ENCODE measurements around the gene LRPAP1.

LRPAP1 gene

DNA sequence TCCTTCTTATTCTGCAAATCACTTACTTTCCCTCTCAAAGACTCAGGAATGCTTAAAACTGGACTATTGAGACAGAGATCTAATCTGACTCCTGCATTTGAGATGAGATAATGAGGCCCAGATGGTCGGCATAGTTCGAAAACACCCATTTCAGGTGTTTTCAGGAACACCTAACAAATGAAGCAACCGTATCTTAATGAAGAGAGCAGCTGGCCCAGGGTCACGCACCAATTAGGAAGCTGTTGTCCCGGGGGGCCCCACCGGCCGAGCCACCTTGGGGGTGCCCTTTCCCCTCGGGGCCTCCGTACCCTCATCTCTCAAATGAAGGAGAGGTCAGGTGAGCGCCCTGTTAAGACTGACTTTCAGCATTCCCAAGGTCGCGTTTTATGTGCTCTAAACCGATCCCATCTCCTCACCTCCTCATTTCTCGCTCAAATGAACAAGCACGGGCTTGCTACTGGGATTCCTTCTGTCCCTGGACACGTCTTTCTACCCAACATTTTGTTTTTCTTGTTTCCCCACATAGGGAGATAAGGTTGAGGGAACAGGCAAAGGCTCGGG, 824 bp downstream of the LRPAP1 start:
- no peak for DNase-seq (ENCODE audit: low read depth)

GRCh38 chr4:3530663-3531254, 1.5 kb downstream of the LRPAP1 start:
- no peak for DNase-seq (ENCODE audit: low read depth)

DNA sequence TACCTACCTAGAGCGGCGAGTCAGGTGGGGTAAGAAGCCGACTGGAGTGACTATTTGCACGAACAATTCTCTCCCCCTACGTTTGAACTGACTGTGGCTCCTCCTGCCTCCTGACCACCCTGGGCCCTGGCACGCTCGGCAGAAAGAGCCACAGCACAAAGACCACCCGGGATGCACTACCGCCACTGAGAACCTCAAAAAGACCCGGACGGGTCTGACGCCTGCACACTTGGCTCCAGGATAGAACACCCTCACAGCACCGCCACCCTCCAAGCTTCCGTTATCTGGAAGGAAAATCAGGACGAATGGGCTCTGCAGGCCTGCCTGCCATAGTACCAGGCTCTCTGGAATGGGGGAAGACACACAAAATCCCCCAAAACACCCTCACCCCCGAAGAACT, 2.2 kb downstream of the LRPAP1 start:
- no peak for DNase-seq (ENCODE audit: low read depth)

- DNase-seq (ENCODE audit: low read depth): no peak
Observed at GRCh38 chr4:3529363-3529762, 2.9 kb downstream of the LRPAP1 start.

GRCh38 chr4:3527914-3528876, 4.0 kb downstream of the LRPAP1 start:
- no peak for DNase-seq (ENCODE audit: low read depth)

DNA sequence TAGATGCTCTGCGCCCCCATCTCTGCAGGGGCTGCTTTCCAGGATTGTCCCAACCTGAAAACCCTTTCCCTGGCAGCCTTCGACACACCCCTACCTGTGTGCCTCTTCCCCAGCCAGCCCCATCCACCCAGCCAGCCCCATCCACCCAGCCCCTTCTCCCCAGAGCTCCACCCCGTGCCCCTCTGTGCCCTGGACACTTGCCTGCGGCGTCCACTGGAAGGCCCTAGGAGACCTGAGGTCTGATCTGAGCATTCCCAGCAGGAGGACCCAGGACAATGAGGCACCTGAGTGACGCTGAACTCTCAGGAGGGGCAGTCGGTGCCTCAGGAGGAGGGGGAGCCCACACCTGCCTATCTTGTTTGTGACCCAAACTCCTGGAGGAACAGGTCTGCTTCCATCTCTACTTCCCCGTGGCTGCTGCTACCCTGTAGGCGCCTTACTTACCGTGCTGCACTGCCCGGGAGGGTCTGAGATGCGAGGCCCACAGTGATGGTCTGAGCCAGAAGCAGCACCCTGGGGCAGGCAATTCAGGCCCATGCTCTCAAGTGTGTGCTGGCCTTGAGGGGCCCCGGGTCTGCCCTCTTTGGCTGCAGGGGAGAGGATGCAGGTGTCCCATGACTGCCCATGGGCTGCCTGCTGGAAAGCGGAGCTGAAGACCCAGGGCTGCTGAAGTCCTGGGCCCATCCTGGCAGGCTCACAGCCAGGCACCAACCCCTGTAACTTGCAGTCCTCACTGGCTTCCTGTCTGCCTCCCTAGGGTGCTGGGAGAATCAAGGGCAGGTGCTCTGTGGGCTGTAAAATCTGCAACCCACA, 4.9 kb downstream of the LRPAP1 start:
- no peak for DNase-seq (ENCODE audit: low read depth)

DNA sequence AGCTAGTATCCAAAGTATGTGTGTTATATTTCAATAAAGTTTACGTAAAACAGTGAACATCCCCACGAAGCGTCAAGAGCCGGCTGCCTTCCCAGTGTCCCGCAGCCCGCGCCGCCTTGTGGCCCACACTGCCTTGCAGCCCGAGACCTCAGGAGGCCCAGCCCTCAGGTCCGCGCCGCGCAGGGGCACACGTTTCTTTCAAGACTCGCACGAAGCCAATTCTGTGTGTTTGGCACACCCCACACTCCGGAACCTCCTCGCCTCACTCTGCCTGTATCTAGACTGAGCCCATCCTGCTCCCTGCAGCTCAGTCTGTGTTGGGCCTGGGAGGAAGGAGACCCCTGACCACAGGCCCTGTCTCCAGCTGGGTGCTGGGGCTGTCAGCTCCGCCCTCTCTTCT, 5.8 kb downstream of the LRPAP1 start:
- no peak for DNase-seq (ENCODE audit: low read depth)

GRCh38 chr4:3525532-3526430, 6.4 kb downstream of the LRPAP1 start:
- DNase-seq (ENCODE audit: low read depth): no peak

- DNase-seq (ENCODE audit: low read depth): no peak
Observed at GRCh38 chr4:3524920-3525319, 7.3 kb downstream of the LRPAP1 start.

DNA sequence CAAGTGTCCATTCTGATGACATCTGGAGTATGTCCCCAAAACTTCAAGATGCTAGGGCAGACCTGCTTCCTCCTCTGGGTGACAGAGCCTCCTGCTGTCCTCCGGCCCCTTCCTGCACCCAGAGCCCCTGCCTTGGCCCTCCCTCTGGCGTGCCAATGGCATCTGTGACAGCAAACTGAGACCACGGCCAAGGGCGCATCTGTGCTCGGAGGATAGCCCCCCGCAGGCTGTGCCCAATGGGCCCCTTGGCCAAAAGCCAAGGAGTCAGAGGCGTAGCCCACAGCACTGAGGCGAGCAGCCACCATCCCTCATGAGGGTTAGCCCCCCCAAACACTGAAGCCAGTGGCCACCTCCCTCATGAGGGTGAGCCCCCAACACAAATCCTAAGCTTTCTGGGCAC, 7.9 kb downstream of the LRPAP1 start:
- no peak for DNase-seq (ENCODE audit: low read depth)

GRCh38 chr4:3523628-3524221, 8.5 kb downstream of the LRPAP1 start:
- DNase-seq (ENCODE audit: low read depth): no peak

- DNase-seq (ENCODE audit: low read depth): no peak
Observed at GRCh38 chr4:3523146-3523627, 9.0 kb downstream of the LRPAP1 start.

- no peak for DNase-seq (ENCODE audit: low read depth)
Observed at GRCh38 chr4:3522651-3523050, 9.6 kb downstream of the LRPAP1 start.

- DNase-seq (ENCODE audit: low read depth): no peak
Observed at GRCh38 chr4:3522326-3522640, 9.9 kb downstream of the LRPAP1 start.

DNA sequence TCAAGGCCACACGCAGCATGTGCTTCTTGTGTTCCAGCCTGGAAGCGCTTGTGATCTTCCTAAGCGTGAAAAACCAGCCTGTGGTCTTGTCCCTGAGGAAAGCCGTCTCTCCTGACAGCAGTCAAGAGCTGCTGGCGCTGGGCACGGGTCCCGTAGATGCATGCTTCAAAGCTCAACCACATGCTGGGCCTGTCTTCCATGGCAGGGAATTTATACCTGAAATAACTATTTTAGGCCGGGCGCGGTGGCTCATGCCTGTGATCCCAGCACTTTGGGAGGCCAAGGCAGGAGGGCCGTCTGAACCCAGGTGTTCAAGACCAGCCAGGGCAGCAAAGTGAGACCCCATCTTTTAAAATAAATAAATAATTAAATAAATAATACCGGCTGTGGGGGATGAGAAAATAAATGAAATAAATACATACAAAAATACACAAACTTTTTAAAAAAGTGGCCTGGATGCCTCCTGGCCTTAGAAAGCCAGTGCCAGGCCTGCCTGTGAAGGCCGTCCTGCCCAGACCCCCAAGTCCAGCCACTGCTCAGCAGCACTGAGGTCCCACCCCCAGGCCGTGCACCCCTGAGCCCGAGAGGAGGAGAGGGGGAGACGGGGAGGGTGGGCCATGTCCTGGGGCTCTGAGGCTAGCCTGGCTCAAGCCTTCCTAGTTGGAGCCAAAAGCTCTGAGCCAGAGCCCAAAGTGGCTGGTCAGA, 10.4 kb downstream of the LRPAP1 start:
- no peak for DNase-seq (ENCODE audit: low read depth)

GRCh38 chr4:3520796-3521600, 11.2 kb downstream of the LRPAP1 start:
- no peak for DNase-seq (ENCODE audit: low read depth)

- no peak for DNase-seq (ENCODE audit: low read depth)
Observed at GRCh38 chr4:3520276-3520675, 11.9 kb downstream of the LRPAP1 start.

DNA sequence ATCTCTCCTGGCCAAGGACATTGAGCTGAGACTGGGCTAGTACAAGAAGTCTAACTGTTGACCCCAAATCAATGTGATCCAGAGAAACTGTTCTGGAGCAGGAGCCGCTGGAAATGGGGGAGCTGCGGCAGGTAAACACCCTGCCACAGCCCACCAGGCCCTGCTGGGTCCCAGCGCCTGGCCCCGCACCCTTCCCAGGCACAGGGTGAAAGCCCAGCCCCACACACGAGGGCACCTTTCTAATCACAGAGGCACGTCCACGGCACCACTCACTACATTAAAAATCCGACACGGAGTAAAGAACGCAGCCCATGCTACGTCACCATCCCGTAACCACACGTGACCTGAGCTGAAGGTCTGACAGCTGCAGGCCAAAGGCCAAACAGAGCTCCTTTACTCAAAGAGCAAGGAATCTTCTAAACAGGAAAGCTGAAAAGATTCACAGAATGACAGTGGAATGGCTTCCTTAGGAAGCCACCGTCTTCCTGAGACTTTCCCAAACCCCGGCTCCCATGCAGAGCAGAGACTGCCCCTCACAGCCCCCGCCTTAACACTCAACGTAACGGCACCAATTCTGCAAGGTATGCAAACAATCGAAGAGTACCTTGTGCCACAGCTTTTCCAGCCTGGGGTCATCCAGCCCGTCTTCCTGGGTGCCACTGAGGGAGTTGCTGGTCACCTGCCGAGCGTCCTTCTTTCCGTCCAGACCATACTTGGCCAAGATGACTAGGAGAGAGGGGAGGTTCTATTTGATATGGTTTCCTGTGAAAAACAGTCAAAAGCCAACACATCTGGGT, 12.6 kb downstream of the LRPAP1 start:
- no peak for DNase-seq (ENCODE audit: low read depth)

DNA sequence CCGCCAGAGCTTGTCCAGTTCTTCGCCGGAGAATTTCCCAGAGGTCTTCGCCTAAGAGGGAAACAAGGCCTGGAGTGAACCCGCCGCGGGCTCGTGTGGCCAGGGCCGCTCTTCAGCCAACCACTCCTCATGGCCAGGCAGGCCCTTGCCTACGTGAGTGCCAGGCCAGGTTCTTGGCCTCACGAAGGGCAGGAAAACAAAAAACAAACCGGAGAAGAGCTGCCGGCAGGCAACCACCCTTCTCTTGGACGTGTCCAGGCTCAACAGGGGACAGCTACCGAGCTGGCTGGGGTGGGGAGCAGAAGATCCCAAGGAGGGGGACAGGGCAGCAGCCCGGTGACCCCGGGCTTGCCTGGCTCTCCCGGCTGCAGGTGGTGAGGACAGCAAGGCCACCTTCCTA, 13.3 kb downstream of the LRPAP1 start:
- DNase-seq (ENCODE audit: low read depth): no peak
